Hepatic stellate cell (primary cell): ENCODE measurements around the gene ENDOV.

Source experiments
- DNase-seq: peaks from one replicate; pipeline ENCODE4 v3.0.0; 2011; ENCODE audit warnings: low spot score

ENDOV gene

GRCh38 chr17:80431246-80432195, 16.6 kb downstream of the ENDOV start:
- no peak for DNase-seq

- DNase-seq, result no peak
Observed at GRCh38 chr17:80432350-80432955, 17.5 kb downstream of the ENDOV start.

GRCh38 chr17:80432961-80433550, 18.1 kb downstream of the ENDOV start:
- DNase-seq, result no peak

GRCh38 chr17:80433916-80434666, 19.1 kb downstream of the ENDOV start:
- no peak for DNase-seq

- no peak for DNase-seq
Observed at GRCh38 chr17:80437532-80437931, 22.6 kb downstream of the ENDOV start.

GRCh38 chr17:80438806-80439205, 23.8 kb downstream of the ENDOV start:
- no peak for DNase-seq

GRCh38 chr17:80439499-80439898, 24.5 kb downstream of the ENDOV start:
- no peak for DNase-seq

GRCh38 chr17:80441133-80441578, 26.2 kb downstream of the ENDOV start:
- DNase-seq, result peak; percentile 72

- DNase-seq, result no peak
Observed at GRCh38 chr17:80441598-80442322, 26.8 kb downstream of the ENDOV start.

- DNase-seq, result no peak
Observed at GRCh38 chr17:80442323-80442659, 27.3 kb downstream of the ENDOV start.

- no peak for DNase-seq
Observed at GRCh38 chr17:80442764-80443163, 27.8 kb downstream of the ENDOV start.

- DNase-seq, result no peak
Observed at GRCh38 chr17:80443498-80443897, 28.5 kb downstream of the ENDOV start.

- no peak for DNase-seq
Observed at GRCh38 chr17:80443916-80444643, 29.1 kb downstream of the ENDOV start.

GRCh38 chr17:80444644-80444979, 29.6 kb downstream of the ENDOV start:
- no peak for DNase-seq

GRCh38 chr17:80445007-80445725, 30.2 kb downstream of the ENDOV start:
- DNase-seq, result no peak

GRCh38 chr17:80445726-80446110, 30.8 kb downstream of the ENDOV start:
- DNase-seq, result no peak

- peak; percentile 74 for DNase-seq
Observed at GRCh38 chr17:80446645-80447405, 31.9 kb downstream of the ENDOV start.

GRCh38 chr17:80447790-80448189, 32.8 kb downstream of the ENDOV start:
- DNase-seq, result no peak

GRCh38 chr17:80449194-80449929, 34.4 kb downstream of the ENDOV start:
- no peak for DNase-seq
